KMS-11 (cell line): Measurements from ENCODE around the gene EEF1AKMT1.
A peak's percentile ranks its signal among the peaks of the same experiment; 100 is the strongest.

ENCODE experiments used
- H2AFZ ChIP-seq: fragments of 200-600 bp; sonication (generic); 2 replicates; pipeline ENCODE4 v1.6.1; 2016; ENCODE audit warnings: antibody characterized with exemption, mixed run types, low read depth
- H3K27ac ChIP-seq: fragments of 200-600 bp; sonication (generic); 2 replicates; pipeline ENCODE4 v1.6.1; 2016; ENCODE audit warnings: mild to moderate bottlenecking, mixed run types
- H3K27me3 ChIP-seq: fragments of 200-600 bp; sonication (generic); 2 replicates; pipeline ENCODE4 v1.6.1; 2017; ENCODE audit warnings: mild to moderate bottlenecking, low read depth, mixed run types, moderate library complexity; ENCODE audit not compliant: insufficient read depth
- H3K36me3 ChIP-seq: fragments of 200-600 bp; sonication (generic); 2 replicates; pipeline ENCODE4 v1.6.1; 2017; ENCODE audit warnings: mild to moderate bottlenecking, mixed run types; ENCODE audit not compliant: insufficient read depth
- H3K4me1 ChIP-seq: fragments of 200-600 bp; sonication (generic); 2 replicates; pipeline ENCODE4 v1.6.1; 2016; ENCODE audit warnings: mild to moderate bottlenecking, low read depth, mixed run types; ENCODE audit not compliant: poor library complexity, severe bottlenecking
- H3K4me2 ChIP-seq: fragments of 200-600 bp; sonication (generic); 2 replicates; pipeline ENCODE4 v1.7.0; 2016; ENCODE audit warnings: mild to moderate bottlenecking, mixed run types
- H3K4me3 ChIP-seq: fragments of 200-600 bp; sonication (generic); IDR thresholded peaks from 2 replicates; pipeline ENCODE4 v1.6.1; 2017; ENCODE audit warnings: low read depth, low read length, mixed read lengths; ENCODE audit not compliant: insufficient read depth
- H3K79me2 ChIP-seq: fragments of 200-600 bp; sonication (generic); 2 replicates; pipeline ENCODE4 v1.6.1; 2016; ENCODE audit warnings: low read depth, mixed run types; ENCODE audit not compliant: insufficient read depth
- H3K9ac ChIP-seq: fragments of 200-600 bp; sonication (generic); 2 replicates; pipeline ENCODE4 v1.6.1; 2016; ENCODE audit warnings: mild to moderate bottlenecking, mixed run types
- H4K20me1 ChIP-seq: fragments of 200-600 bp; sonication (generic); 2 replicates; pipeline ENCODE4 v1.6.1; 2016; ENCODE audit warnings: mild to moderate bottlenecking, mixed run types; ENCODE audit not compliant: insufficient read depth
- CTCF ChIP-seq: fragments of 200-600 bp; sonication (generic); conservative IDR thresholded peaks from 2 replicates; pipeline ENCODE4 v1.6.1; 2017; ENCODE audit warnings: low read depth, mild to moderate bottlenecking, antibody characterized with exemption, low read length, moderate library complexity, mixed read lengths

The EEF1AKMT1 gene

GRCh38 chr13:20702530-20702914 lies 71.2 kb downstream of the EEF1AKMT1 start:
- no peak overlapping the region for H3K4me3 ChIP-seq
- H2AFZ ChIP-seq, result peak overlapping the region; percentile 86
- H3K27me3 ChIP-seq, result no peaks in the 10 kb centered on the region
- H3K4me2 ChIP-seq, result peak overlapping the region; percentile 76
- no peaks in the 10 kb centered on the region for H4K20me1 ChIP-seq
- H3K4me1 ChIP-seq, result peaks cover 12% of the 10 kb centered on the region
- H3K79me2 ChIP-seq, result no peaks in the 10 kb centered on the region
- H3K27ac ChIP-seq, result no peak overlapping the region
- H3K36me3 ChIP-seq, result no peaks in the 10 kb centered on the region
- peak overlapping the region; percentile 49; the same call in 1 of the 2 replicates for H3K9ac ChIP-seq
- no peak for TF ChIP-seq CTCF

GRCh38 chr13:20701461-20701860 lies 72.3 kb downstream of the EEF1AKMT1 start:
- no peak for TF ChIP-seq CTCF
- Histone ChIP-seq H2AFZ (no peak overlapping the region), H3K4me3 (no peak overlapping the region), H3K27ac (no peak overlapping the region), H3K4me2 (no peak overlapping the region), H3K36me3 (no peaks in the 10 kb centered on the region), H3K79me2 (no peaks in the 10 kb centered on the region), H4K20me1 (no peaks in the 10 kb centered on the region), H3K27me3 (no peaks in the 10 kb centered on the region), H3K9ac (no peak overlapping the region), H3K4me1 (peaks cover 12% of the 10 kb centered on the region)

GRCh38 chr13:20700288-20700687 lies 73.5 kb downstream of the EEF1AKMT1 start:
- Histone ChIP-seq H3K4me1 (peaks cover 12% of the 10 kb centered on the region), H3K27ac (no peak overlapping the region), H4K20me1 (no peaks in the 10 kb centered on the region), H3K79me2 (no peaks in the 10 kb centered on the region), H3K27me3 (no peaks in the 10 kb centered on the region), H3K9ac (no peak overlapping the region), H3K4me3 (no peak overlapping the region), H3K36me3 (no peaks in the 10 kb centered on the region), H3K4me2 (no peak overlapping the region), H2AFZ (no peak overlapping the region)
- no peak for TF ChIP-seq CTCF

- Histone ChIP-seq H2AFZ (no peak overlapping the region), H3K36me3 (no peaks in the 10 kb centered on the region), H4K20me1 (no peaks in the 10 kb centered on the region), H3K4me2 (no peak overlapping the region), H3K79me2 (no peaks in the 10 kb centered on the region), H3K27me3 (no peaks in the 10 kb centered on the region), H3K27ac (no peak overlapping the region), H3K4me1 (peaks cover 12% of the 10 kb centered on the region), H3K9ac (no peak overlapping the region), H3K4me3 (no peak overlapping the region)
- no peak for TF ChIP-seq CTCF
Observed at GRCh38 chr13:20699715-20700114, 74.0 kb downstream of the EEF1AKMT1 start.
